GM21619 (cell line): ENCODE results near the gene JCAD.

Source experiments
- ATAC-seq: cut with Tn5 transposase; IDR thresholded peaks from one replicate; pipeline ENCODE4 v1.9.1; 2021; ENCODE audit not compliant: unreplicated experiment

Gene JCAD

DNA sequence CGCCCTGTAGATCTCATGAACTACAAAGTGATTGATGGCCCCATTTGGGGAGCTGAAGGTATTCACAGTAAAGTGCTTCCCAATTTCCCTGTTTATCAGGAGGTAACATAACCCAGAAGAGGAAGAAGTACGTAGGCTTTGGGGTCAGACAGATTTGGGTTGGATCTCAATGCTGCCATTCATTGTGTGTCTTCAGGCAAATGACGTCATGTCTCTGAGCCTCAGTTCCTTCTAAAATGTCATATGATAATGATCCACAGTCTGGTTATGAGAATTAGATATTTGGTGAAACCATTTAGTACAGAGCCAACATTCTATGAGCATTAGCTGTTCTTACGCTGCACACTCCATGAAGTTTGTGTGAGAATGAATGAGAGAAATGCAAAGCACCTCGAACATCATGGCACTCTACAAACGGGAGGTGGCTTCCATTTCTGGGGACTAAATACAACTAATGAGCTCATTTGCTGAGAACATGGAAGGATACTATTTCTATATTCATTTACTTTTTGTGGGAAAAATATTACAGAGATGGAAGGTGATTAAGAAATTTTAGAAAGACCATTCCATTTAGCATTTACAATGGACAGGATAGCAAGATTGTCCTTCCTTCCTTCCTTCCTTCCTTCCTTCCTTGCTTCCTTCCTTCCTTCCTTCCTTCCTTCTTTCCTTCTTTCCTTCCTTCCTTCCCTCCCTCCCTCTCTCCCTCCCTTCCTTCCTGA is 13.8 kb upstream of the JCAD start:
- ATAC-seq: no peak

DNA sequence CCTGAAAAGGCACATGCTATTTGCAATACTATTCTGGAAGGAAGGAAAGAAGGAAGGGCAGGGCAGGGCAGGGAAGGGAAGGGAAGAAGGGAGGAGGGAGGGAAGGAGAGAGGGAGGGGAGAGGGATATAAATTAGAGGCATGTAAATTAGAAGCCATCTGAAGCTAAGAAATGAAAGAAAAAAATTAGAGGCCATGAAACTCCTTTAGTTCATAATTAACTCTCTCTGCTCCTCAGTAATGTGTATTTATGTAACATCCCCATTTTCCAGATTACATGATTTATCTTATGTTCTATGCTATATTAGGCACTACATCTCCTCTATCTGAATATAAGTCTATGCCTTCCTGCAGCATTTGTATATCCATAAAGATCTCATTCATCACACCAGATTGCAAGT is 12.7 kb upstream of the JCAD start:
- no peak for ATAC-seq

DNA sequence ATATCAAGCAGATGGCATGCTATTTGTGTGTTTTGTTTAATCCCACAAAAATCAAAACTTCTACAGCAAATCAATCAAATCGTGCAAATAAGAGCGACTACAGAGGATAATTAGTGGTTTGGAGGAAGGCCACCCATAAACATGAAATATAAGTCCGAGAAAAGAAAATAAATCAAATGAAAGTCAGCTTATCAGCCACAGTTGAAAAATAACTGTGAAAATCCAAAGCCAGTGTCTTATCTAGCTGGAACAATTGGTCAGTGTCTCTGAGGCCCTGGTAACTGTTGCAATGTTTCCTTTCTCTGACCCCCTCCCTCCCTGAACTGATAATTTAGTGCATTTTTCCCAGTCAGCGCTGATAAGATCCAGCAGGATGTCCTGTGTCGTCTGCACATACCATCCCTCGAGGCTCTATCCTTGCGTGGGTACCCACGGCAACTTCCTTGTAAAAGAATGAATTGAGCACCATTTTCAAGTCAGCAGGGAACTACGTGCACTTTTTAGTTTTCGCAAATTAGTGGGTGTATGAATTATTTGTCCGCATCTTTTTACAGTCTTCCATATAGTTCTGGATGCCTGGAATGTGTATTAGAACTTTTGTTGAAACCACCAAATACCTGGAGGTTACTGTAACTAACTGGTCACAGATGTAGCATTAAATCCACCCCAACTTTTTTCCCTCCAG is 10.8 kb upstream of the JCAD start:
- ATAC-seq: no peak

DNA sequence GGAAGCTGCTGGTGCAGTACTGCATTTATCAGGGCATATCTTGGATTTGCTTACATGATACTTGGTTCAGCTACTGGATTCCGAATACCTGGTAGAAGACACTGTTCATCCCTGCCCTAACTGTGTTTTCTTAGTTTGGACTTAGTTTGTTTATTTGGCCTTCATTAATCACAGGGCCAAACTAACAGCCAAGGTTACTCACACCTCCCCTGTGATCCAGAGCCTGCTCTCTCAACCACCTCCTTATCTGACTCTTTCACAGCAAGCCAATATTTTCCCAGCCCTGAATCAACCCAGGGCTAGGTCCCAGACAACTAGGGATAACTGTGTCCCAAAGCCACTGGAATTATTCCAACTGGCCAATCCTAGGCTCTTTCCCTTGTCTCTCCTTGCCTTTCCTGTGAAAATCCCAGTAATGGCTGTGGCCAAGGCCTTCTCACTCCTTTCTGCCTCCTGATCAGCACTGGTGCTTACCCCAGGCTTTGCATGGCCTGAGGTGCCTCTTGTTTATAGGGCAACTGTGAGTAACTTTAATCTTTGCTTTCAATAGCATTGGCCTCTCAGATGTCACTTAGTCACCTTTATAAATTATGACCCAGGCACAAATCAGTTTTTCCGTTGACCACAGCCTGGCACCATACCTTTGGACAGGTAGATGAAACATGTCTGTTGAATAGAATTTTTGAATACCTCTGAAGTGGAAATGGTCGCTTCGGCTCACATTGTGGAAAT is 9.3 kb upstream of the JCAD start:
- no peak for ATAC-seq

DNA sequence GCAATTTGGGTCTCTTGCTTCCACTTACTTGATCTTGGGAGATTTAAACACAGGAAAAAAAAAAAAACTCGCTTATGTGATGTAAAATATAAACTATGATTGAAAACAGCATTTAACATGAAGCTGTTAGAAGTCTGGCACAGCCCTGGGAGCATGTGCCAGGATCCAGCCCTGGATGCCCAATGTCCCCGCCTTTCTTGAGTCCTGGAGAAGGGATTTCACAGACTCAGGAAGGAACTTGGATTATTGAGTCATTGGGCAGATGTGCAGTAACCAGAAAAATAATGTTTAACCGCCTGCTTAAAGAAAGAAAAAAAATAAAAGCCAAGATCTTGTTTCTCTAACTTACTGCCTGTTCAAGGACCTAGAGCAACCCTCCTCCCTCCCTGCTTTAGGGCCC is 3.7 kb upstream of the JCAD start:
- ATAC-seq: no peak

DNA sequence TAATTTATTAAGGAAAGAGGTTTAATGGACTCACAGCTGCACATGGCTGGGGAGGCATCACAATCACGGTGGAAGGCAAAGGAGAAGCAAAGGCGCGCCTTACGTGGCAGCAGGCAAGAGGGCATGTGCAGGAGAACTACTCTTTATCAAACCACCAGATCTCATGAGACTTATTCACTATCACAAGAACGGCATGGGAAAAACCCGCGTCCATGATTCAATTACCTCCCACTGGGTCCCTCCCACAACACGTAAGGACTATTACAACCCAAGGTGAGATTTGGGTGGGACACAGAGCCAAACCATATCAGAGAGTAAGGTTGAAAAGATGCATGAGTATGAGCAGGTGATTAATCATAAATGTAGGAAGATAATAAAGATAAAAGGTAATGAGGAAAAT is 3.2 kb upstream of the JCAD start:
- no peak for ATAC-seq

DNA sequence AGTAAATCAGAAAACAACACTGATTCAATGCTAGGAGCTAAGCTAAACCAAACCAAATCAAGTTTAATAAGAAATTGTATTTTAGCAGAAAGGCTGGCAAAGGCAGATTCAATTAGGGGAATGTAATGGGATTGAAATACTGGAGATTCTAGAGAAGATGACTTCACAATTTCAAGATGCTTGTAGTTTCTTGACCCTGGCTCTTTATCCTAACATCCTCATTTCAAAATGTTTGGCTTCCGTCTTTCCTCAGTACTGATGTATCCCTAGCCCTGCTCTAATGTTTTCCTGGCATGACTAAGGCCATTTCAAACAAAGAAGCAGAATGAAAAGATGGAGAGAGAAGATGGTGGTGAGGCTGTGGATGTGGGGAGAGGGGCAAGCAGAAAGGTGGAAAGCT is 2.7 kb upstream of the JCAD start:
- no peak for ATAC-seq

DNA sequence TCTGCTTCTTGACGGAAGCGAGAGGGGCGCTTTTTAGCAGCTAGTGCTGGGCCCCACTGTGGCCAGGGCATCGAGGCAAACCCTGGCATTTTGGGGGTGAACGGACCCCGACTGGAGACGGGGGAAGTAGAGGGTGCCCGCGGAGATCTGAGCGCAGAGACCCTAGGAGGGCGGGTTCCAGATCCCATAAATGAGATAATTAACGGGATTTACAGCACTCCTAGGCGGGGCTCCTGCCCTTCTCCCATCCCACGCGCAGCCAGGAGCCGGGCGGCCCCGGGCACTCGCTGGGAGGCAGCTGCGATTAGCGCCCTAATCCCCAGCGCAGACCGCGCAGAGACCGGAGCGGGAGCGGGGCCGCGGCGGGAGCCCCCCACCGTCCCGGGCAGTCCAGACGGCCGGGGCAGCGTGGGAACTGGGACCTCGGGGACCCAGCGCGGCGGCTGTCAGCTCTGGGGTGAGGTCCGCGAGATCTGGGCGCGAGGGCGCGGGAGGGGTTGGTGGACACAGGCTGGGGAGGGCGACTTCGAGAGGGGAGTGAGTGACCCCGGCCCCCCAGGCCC is 735 bp downstream of the JCAD start:
- no peak for ATAC-seq

DNA sequence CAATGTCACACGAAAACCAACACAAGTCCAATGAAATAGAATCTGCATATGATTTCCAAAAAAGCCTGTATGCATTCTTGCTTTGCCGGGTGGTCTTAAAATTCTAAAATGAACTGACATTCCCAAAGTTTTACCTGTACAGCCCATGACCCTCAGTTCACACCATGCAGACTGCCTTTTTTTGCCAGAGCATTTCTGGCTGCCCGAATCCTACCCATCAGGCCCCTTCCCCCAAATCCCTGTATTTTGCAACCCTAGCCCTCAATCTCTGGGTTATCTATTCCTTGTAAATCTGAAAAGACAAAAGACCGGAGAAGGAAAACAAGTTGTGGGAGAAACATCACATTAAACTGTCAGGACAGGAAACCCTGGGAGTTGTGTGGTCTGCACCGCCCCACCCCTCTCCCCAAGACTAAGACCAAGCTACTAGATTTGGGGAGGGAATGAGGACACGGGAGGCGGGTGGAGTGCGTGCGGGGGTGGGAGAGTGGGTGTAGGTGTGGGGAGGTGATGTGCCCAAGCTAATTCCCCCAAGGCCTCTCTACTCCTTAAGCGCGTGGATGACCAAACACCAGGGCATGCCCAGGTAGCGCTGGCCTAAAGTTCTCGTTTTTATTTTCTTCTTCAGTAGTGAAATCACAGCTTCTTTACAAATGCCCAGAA is 1.4 kb downstream of the JCAD start:
- no peak for ATAC-seq

DNA sequence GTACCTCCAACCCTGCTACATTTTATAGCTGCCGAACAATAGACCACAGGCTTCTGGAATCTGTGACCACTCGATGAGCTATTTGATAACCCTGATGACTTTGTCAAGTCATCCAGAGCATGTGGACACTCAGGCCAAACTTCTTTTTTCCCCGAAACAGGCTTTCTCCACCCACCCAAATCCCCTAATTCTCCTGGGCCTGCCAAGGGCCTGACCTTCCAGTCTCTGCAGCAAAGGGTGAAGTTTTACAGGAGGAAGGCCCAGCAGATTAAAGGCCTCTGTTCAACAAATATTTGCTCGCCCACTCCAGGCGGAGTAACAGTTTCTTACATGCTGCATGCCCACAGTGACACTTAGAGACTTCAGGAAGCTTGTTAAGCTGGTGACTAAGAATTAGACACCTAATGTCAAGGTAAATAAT is 2.0 kb downstream of the JCAD start:
- ATAC-seq: no peak

DNA sequence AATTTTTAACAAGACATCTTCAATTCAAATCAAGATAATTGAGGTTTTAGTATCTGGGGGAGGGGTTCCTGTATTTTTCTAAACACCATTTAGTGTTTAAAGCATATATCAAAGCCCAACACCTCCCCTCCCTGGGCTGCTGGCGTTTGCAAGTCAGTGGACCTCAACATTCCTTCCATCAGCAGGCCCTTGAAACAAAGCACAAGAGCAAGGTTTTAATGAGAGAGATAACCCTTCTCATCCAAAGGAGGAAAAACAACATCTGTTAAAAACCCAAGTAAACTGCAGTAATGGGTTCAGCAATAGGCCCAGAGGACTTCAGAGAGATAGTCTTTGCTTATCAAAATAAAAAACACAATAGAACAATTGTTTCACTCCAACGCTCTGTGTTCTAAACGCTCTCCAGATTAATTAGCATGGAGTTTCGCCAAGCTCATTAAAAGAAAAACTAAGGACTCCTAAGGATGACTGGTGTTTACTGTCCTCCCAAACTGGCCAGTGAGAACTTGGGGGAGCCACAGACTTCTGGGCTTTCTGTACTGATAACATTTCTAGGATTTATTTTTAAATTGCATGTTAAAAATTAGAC is 2.5 kb downstream of the JCAD start:
- ATAC-seq: no peak

DNA sequence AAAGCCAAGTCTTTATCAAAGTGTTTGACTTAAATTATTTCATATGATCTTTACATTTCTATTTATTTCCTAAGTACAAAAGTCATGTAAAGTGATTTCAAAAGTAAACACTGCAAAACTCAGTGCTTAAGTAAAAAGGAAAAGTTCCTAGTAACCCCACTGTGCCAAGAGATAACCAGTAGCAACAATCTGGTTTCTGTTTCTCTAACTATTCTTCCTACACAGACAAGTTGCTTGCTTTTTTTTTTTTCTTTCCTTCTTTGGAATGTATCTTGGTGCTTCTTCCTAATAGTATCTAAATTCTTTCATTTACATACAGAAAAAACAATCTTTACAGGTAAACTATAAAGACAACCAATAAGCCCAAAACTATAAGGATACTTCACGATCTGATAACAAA is 3.1 kb downstream of the JCAD start:
- ATAC-seq: no peak

DNA sequence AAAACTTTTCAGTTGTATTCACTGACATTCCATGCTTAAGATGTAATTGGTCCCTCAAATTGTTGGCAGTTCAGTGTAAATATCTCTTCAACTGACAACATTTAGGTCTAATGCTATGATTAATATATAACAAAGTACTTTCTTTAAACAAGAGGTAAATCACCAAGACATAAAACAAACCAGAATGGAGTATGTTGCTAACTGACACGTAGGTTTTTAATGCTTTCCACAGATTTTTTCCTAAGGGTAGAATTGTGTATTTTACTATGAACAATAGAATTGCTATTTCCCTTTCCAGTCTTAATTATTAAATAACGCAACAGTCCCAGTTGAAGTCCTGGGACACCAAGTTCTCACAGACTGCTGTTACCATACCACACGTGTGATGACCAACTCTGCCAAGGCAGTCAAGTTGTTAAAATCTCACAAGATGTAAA is 4.1 kb downstream of the JCAD start:
- ATAC-seq: no peak

DNA sequence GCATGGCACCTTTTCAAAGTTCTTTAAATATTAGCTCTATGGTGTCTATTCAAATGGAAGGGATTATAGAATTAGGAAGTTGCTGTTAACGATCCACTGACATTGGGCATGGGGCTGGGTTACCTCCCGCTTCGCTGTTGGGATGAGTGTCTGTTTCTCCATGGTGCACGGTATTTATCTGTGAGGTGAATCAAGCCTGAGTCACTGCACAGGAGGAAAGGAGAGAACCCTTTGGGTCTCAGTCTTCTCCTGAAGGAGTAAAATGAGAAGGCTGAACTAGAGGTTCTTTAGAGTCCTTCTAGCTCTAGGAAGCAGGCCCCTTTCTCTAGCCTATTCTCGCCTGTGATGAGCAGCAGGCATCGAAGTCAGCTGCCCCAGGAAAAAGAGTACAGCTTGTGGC is 7.3 kb downstream of the JCAD start:
- ATAC-seq: no peak

DNA sequence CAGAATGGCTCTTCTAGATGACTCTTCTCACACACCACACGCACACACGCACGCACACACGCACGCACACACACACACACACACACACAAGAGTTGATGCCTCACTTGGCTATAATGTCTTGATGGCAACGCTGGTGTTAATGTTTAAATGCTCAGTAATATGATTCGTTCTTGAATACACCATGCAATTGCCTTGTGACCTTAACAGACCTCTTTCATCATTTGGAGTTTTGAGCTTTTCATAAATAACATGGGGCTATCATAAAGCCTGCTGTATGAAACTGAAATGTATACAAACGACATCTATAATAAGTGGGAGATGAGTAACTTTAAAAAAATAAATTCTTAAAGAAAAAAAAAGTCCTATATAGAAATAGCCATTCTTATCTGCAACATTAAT is 8.2 kb downstream of the JCAD start:
- no peak for ATAC-seq

DNA sequence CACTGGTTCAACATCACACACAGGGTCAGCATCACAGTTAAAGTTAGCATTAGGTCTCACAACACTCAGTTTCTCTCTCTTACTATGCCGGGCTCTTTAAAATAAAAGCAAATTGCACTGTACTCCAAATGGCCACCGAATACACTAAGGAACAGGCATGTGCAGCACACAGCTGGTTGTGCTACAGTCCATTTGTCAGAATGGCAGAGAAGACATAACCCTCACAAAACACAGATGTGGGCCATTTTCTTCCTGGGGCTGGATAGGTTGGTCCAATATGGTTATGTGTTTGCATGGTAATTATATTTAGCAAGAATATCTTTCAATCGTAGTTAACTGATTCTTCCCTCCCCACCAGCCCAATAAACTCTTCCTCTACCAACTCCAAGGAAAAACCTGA is 9.0 kb downstream of the JCAD start:
- ATAC-seq: no peak

DNA sequence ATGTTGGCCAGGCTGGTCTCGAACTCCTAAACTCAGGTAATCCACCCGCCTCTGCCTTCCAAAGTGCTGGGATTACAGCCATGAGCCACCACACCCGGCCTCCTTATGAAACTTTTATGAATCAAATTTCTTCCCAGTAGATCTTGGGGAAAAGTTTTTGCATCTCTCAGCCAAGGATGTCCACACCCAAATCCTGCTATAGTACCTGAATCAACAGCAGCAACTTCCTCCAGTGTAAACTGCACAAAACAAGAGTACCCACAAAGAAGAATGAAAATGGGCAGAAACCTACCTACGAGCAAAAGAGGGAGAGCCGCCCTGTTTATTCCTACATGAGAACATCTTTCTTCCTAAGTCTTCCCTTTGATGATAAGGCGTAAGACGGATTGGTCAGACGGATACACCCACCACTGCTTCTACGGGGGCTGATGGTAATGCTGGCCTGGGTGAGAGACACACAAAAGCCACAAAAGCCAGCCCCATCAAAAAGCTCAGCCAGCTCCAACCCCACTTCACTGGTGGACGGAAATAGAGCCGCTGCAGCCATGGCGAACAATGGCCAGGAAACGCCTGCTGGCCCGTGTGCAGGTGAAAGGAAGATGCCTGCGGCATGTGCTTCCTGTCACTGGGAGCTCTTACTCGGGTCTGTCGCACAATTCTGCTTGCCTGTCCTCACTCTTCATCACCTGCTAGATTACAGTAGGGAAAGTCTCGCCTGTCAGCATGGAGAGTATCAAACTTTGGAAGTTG is 10.4 kb downstream of the JCAD start:
- ATAC-seq: no peak

DNA sequence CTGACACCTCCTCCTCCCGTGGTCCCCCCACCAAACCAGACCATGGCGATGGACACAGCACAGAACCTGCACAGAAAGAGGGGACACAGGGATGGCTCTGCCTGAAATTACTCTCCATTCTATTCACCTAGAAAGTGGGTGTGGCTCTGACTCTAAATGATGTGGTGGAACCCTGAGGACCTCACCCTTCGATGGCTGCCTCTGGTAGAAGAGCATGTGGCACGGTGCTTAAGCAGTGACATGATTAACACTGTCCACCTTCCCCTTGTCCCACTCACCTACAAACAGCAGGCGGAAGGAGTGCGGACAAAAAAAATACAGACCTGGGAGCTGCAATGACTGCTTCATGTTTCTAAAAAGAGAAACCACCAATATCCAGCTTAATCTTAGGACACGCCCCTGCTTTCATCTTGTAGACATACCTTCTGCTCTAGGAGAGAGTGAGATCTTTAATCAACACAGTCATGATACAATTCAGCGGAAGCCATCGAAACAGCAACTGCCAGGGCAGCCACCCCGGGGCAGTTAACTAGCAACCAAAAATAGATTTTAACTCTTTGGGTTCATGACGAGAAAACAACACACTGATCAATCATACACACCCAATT is 11.4 kb downstream of the JCAD start:
- ATAC-seq: no peak

DNA sequence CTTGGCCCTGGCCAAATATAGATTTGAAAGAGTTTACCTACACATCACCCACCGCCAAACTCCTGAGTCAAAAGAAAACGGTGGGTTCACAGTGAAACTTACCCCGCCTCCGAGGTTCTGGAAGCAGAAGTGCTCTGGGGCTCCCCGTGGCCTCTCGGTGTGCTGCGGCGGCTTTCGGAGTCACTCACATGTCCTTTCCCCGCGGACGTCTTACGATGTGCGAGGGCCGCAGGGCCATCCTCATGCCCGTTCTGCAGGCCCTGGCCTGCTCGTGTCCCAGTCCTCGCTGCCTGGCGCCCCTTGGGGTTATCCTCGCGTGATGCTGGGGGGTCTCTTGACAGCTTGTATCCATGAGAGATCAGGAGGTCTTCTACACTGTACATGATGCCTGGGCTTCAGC is 12.0 kb downstream of the JCAD start:
- ATAC-seq: no peak

DNA sequence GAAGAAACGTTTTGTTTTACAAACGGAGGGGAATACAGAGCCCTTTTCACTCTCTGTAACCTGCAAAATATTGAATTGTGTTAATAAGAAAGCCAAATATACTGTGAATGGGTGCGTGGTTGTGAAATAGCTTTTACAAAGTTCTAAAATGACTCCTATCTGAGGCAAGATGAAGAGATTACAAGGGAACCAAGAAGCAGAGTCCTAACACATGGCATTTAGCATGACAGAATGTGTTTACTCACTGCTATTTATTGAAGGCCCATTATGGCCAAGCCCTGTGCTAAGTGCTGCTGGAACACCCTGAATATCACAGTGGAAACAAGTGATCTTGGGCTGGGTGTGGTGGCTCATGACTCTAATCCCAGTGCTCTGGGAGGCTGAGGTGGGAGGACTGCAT is 12.9 kb downstream of the JCAD start:
- ATAC-seq: no peak
